Ishikawa (cell line): Measurements from ENCODE around the gene MICAL3.

Experiments
- CEBPB ChIP-seq: IDR thresholded peaks from 2 replicates; pipeline ENCODE4 v1.6.1; 2012
- CREB1 ChIP-seq: IDR thresholded peaks from 2 replicates; pipeline ENCODE4 v1.6.1; 2012; ENCODE audit warnings: low read depth
- EGR1 ChIP-seq: IDR thresholded peaks from 2 replicates; pipeline ENCODE4 v1.6.1; 2012
- EP300 ChIP-seq: IDR thresholded peaks from 2 replicates; pipeline ENCODE4 v1.6.1; 2012; ENCODE audit warnings: borderline replicate concordance
- FOXM1 ChIP-seq: IDR thresholded peaks from 2 replicates; pipeline ENCODE4 v1.6.1; 2012; ENCODE audit warnings: low read depth, borderline replicate concordance
- MAX ChIP-seq: IDR thresholded peaks from 2 replicates; pipeline ENCODE4 v1.6.1; 2012
- NFIC ChIP-seq: IDR thresholded peaks from 2 replicates; pipeline ENCODE4 v1.6.1; 2012
- RAD21 ChIP-seq: IDR thresholded peaks from 2 replicates; pipeline ENCODE4 v1.6.1; 2012; ENCODE audit warnings: low read depth
- REST ChIP-seq: IDR thresholded peaks from 2 replicates; pipeline ENCODE4 v1.6.1; 2012; ENCODE audit warnings: low read depth, mild to moderate bottlenecking
- TAF1 ChIP-seq: IDR thresholded peaks from 2 replicates; pipeline ENCODE4 v1.6.1; 2012; ENCODE audit warnings: low read depth, mild to moderate bottlenecking
- TCF12 ChIP-seq: IDR thresholded peaks from 2 replicates; pipeline ENCODE4 v1.6.1; 2012; ENCODE audit warnings: low read depth
- TEAD4 ChIP-seq: IDR thresholded peaks from 2 replicates; pipeline ENCODE4 v1.6.1; 2012
- USF1 ChIP-seq: IDR thresholded peaks from 2 replicates; pipeline ENCODE4 v1.6.1; 2012
- YY1 ChIP-seq: IDR thresholded peaks from 2 replicates; pipeline ENCODE4 v1.6.1; 2012; ENCODE audit warnings: low read depth
- ZBTB7A ChIP-seq: IDR thresholded peaks from 2 replicates; pipeline ENCODE4 v1.6.1; 2012; ENCODE audit warnings: low read depth

The MICAL3 gene

GRCh38 chr22:17907748-17908051 lies 116.7 kb downstream of the MICAL3 start:
- TF ChIP-seq TEAD4 (no peak), REST (no peak), EGR1 (no peak), RAD21 (no peak), CEBPB (no peak; the same call in 1 of the 2 replicates), TCF12 (no peak), ZBTB7A (no peak), TAF1 (no peak), CREB1 (no peak), YY1 (no peak), USF1 (no peak), FOXM1 (no peak), EP300 (no peak), NFIC (no peak), MAX (no peak)

GRCh38 chr22:17906978-17907747 lies 117.2 kb downstream of the MICAL3 start:
- no peak for TF ChIP-seq YY1
- no peak for TF ChIP-seq RAD21
- no peak for TF ChIP-seq ZBTB7A
- no peak for TF ChIP-seq EGR1
- TF ChIP-seq USF1 = no peak
- TF ChIP-seq TEAD4 = no peak
- TF ChIP-seq MAX = no peak
- no peak for TF ChIP-seq TAF1

GRCh38 chr22:17905445-17905844 lies 118.9 kb downstream of the MICAL3 start:
- TF ChIP-seq MAX (no peak), NFIC (no peak), EP300 (no peak)

GRCh38 chr22:17903564-17904295 lies 120.6 kb downstream of the MICAL3 start:
- no peak for TF ChIP-seq YY1
- TF ChIP-seq TEAD4 = no peak

- TF ChIP-seq CEBPB (no peak), NFIC (no peak), FOXM1 (no peak), USF1 (no peak), ZBTB7A (no peak), CREB1 (no peak), RAD21 (no peak), EP300 (no peak), TCF12 (no peak), YY1 (no peak), EGR1 (no peak), TAF1 (no peak)
These were observed 121.4 kb downstream of the MICAL3 start for GRCh38 chr22:17902960-17903359.

GRCh38 chr22:17898375-17898774 lies 126.0 kb downstream of the MICAL3 start:
- no peak for TF ChIP-seq TEAD4
- no peak for TF ChIP-seq TAF1
- TF ChIP-seq CEBPB = no peak
- TF ChIP-seq REST = no peak
- TF ChIP-seq TCF12 = no peak
